HL-60/S4 treated with retinoic acid at 250 ng/mL for 4 days and 3 days (cell line): ENCODE data around the gene SYDE1.

Source experiments
- in situ Hi-C: fragments of 300-500 bp; cut with MboI; formaldehyde crosslinking; loops from 2 replicates; pipeline ENCODE4 v1.7.0; 2022; ENCODE audit warnings: low sequenced_read_pairs

SYDE1 gene

DNA sequence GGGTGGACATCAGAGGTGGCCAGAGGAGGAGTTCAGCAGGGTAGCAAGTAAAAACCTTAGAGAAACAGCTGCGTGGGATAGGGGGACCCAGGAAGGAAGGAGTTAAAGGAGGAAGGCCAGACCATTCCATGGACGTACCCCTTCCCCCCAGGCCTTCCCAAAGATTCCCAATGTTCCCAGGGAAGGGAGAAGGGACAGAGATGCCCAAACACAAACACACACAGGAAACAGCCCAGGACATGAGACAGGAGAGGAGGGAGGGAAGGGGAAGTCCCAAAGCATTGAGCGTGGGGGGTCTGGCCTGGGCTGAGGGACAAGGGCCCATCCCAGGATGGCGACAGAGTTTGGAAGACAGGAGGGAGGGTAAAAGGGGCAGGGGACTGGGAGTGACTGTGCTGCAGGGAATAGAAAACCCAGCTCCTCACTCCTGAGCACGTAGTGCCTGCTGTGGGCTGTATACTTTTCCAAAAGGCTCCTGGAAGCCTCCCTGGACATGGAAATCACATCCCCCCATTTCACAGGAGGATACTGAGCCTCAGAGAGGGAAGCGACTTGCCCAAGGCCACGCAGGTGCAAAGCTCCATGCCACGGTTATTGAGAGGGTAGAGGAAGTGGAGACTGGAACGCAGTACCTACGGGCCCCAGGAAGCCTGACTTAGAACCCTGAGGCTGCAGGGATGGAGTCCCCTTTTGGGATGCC, 1.1 kb downstream of the SYDE1 start:
- in situ Hi-C loops: no loop called here

GRCh38 chr19:15108845-15109767, 1.9 kb downstream of the SYDE1 start:
- in situ Hi-C loops: no loop called here

GRCh38 chr19:15109768-15110417, 2.7 kb downstream of the SYDE1 start:
- in situ Hi-C loops: no loop called here

- in situ Hi-C loops: no loop called here
Observed at GRCh38 chr19:15110418-15110815, 3.2 kb downstream of the SYDE1 start.

GRCh38 chr19:15111758-15112157, 4.6 kb downstream of the SYDE1 start:
- in situ Hi-C loops: no loop called here

DNA sequence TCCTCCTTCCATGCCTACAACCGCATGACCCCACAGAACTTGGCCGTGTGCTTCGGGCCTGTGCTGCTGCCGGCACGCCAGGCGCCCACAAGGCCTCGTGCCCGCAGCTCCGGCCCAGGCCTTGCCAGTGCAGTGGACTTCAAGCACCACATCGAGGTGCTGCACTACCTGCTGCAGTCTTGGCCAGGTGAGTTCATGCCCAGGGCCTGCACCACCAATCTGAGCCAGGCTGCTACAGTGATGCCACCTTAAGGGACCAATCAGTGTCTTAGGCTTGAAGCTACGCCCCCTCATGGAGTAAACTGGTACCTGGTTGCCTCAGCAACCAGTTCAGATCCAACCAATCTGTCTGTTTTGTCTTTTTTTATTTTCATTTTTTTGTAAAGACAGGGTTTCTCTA, 5.2 kb downstream of the SYDE1 start:
- in situ Hi-C loops: no loop called here

GRCh38 chr19:15113245-15114152, 6.3 kb downstream of the SYDE1 start:
- in situ Hi-C loops: no loop called here

DNA sequence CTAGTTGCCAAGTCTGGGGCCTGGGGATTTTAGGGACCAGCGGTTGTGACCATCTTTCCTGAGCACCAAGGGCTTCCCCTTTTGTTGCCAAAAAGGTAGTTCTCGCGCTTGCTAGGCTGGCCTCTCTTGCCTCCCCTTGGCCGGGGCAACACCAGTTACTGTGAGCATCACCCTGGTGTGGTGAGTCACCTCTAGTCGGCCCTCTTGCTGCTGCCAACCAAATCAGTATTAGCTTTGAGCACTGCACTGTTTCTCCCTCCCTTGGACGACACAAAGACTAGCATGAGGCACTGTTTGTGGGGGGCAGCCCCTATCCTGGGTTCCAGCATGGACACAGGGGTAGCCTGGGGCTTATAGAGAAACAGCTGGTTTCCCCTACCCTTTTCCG, 6.9 kb downstream of the SYDE1 start:
- in situ Hi-C loops: no loop called here

DNA sequence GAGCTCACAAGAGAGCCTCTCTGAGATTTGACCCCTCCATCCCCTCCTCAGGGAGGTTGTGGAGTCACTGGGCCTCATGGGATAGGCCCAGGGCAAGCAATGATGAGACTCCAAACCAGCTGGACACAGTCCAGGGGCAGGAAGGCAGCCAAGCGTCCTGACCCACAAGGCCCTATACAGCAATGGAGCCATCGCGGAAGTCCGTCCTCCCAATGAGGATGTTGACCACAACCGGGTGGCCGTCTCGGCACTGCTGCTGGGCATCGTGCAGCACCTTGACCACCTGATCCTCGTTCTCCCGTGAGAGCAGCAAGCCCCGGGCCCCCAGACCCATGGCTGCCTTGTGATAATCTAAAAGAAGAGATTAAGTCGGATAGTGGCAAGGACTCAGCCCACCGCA, 7.9 kb downstream of the SYDE1 start:
- in situ Hi-C loops: no loop called here

DNA sequence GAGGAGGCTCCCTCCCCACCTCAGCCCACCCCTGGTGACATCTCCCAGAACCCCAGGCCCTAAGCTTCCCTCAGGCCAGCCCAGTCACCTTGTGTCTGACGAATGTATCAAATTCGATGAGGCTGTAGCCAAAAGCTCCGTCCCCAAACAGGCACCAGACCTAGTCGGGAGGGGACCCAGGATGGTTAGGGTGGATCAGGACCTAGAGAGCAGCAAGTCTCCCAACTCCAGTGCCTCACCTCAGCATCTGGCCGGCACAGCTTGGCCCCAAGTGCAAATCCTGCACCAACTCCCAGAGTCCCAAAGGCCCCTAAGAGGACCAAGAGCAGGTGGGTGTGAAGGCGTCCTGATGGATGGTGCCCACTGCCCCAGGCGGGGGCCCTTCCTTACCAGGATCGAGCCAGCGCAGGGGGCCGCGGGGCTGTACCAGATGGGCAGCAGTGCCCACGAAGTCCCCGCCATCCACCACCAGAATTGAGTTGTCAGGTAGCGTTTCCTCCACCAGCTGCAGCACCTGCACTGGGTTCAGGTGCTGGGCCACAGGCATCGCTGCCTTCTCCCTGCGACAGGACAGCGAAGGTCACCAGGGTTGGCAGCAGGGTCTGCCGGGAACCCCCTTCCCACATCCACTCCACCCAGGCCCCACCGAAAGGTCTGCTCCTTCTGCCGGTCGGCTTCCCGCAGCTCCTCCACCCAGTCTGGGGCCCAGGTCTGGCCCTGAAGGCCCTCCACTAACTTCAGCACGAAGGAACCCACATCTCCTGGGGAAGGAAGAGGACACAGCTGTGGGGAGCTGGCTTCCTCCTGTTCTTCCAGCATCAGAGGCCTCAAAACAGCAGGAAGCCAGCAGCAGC, 8.8 kb downstream of the SYDE1 start:
- in situ Hi-C loops: no loop called here

DNA sequence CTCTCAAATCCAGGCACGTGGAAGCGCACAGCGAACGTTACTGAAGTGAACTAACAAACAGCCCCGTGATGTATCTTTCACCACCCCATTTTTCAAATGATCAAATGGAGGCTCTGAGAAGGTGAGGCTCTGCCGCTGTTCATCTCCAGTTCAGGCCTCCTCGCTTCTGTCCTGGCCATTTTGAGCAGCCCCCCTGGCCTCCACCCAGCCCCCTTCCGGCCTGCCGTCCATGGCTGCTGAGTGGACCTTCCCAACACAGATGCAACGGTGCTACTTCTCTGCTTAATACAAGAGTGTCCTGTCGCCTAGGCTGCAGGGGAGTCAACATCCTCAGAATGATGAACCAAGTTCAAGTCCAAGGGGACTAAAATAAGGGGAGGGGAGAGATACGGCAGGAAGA, 9.7 kb downstream of the SYDE1 start:
- in situ Hi-C loops: no loop called here

- in situ Hi-C loops: no loop called here
Observed at GRCh38 chr19:15118248-15118647, 11.0 kb downstream of the SYDE1 start.

DNA sequence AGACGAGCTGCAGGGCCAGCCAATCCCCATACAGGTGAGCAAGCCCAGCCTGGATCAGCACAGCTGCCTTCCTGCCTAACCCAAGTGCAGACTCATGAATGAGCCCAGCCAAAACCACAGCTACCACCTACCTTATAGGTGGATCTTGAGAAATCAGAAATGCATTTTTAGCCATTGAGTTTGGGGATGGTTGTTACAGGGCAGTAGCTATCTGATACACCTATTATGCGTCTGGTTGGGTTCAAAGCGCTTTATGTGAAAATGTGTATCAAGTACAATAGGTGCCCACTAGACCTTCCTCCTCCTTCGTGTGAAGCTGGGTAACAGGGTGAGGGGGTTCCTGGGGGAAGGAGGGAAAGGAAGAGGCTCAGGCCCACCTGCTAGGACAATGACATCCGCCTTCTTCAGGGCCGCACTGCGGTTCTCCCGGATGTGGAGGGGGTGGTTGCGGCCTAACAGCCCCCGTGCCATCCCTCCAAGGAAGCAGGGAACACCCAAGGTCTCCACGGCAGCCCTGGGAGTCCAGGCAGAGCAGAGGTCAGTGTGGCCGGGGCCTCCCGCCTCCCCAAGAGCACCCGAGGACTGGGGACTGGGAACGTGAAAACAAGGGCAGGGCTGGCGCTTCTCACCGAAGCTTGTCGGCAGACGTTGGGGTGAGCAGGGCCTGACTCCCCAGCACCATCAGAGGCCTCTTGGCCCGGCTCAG, 11.7 kb downstream of the SYDE1 start:
- in situ Hi-C loops: no loop called here

DNA sequence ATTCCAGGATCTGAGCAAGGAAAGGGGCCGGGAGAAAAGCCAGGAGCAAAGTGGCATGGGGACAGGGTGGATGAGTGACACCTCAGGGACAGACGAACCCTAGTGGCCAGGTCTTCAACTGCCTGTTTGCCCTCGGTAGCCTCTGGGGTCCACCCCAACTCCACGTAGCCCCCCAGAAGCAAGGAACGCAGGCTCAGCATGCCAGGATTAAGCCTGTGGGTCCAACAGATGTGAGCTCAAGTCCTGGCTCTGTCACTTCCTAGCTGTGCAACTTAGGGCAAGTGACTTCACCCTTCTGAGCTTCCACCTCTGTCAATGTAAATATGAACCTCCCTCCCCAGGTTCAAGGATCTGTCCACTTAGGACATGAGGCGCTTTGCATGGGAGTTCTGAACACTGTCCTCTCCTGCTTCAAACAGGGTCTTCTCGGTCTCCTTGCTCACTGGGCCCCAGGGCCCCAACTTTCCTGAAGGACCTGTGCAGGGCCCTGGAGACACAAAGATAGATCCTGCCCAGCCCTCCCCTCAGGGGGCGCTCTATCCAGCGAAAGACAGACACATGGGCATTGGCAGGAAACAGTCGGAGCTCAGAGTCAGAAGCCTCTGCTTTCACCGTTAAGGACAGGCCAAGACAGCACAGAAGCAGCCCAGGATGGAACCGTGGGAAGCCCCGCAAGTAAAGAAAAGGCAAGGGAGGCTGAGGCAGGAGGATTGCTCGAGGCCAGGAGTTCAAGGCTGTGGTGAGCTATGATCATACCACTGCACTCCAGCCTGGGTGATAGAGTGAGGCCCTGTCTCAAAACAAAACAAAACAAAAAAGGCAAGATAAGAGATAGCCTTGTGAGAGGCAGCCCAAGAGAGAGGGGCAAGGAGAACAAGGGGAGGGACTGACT, 13.2 kb downstream of the SYDE1 start:
- in situ Hi-C loops: no loop called here

DNA sequence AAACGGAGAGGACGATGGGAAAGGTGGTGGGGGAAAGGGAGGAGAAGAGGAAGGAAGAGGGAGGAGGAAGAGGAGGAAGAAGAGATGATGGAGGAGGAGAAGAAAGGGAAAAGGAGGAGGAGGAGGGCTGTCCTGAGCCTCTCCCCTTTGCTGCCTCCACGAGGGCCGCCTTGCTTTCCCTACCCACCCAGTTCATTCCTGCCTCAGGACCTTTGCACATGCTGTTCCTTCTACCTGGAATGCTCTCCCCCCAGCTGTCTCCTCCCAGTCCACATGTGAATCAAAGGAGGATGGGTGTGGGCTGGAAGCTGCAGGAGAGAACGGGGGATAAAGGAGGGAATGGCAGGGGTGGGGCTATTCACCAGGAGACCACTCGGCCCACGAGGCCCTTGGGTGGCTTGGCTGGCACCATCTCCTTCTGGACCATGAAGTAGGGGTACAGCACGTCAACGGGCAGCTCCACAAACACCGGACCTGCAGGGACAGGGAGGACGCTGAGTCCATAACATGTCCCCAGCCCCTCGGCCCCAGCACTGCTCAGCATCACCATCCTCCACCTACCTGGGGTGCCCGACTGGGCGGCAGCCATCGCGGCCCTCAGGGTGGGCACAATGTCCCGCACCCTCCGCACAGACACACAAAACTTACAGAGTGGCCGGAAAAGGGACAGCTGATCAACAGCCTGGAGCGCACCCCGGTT, 15.3 kb downstream of the SYDE1 start:
- in situ Hi-C loops: no loop called here

GRCh38 chr19:15123031-15123890, 16.1 kb downstream of the SYDE1 start:
- in situ Hi-C loops: no loop called here

- in situ Hi-C loops: no loop called here
Observed at GRCh38 chr19:15123900-15124299, 16.7 kb downstream of the SYDE1 start.
